ENCODE measurements around the gene ZFYVE28. TPM values are rescaled to one million over a fixed set of nuclear protein-coding genes. Genes with fewer than 3 reads are reported as not detected.
"Not testable (repeated sequence)": the region's sequence is repeated elsewhere in the genome, so short reads cannot be mapped to it uniquely, and the experiment has no call there.

Gene ZFYVE28
- total RNA-seq, 1 donor from 2014 or later = 0.44 TPM

GRCh38 chr4:2384245-2384644, 34.2 kb downstream of the ZFYVE28 start:
- no peak for TF ChIP-seq CTCF (IDR thresholded peaks at IDR 0.05; ENCODE audit: unreplicated experiment)
- DNase-seq (ENCODE audit: low spot score) = no peak

GRCh38 chr4:2383760-2384159, 34.7 kb downstream of the ZFYVE28 start:
- peaks cover 6% of the 10 kb centered on the region for H3K4me1 Mint-ChIP-seq (ENCODE audit: unreplicated experiment)
- no peak for TF ChIP-seq CTCF (IDR thresholded peaks at IDR 0.05; ENCODE audit: unreplicated experiment)
- no peaks in the 10 kb centered on the region for H3K9me3 Mint-ChIP-seq (ENCODE audit: unreplicated experiment)
- H3K4me3 Mint-ChIP-seq (ENCODE audit: unreplicated experiment) = no peak overlapping the region
- H3K27ac Mint-ChIP-seq (ENCODE audit: unreplicated experiment) = no peak overlapping the region
- DNase-seq (ENCODE audit: low spot score) = no peak
- H3K27me3 Mint-ChIP-seq (ENCODE audit: unreplicated experiment) = peaks cover 5% of the 10 kb centered on the region
- H3K36me3 Mint-ChIP-seq (ENCODE audit: low read depth, unreplicated experiment) = no peaks in the 10 kb centered on the region

More at GRCh38 chr4:2384245-2384644, 34.2 kb downstream of the ZFYVE28 start:
- Mint-ChIP-seq H3K36me3 (ENCODE audit: low read depth, unreplicated experiment) (no peaks in the 10 kb centered on the region), H3K4me3 (ENCODE audit: unreplicated experiment) (no peak overlapping the region), H3K4me1 (ENCODE audit: unreplicated experiment) (peaks cover 6% of the 10 kb centered on the region), H3K9me3 (ENCODE audit: unreplicated experiment) (no peaks in the 10 kb centered on the region), H3K27me3 (ENCODE audit: unreplicated experiment) (peaks cover 5% of the 10 kb centered on the region), H3K27ac (ENCODE audit: unreplicated experiment) (no peak overlapping the region)

- H3K27me3 Mint-ChIP-seq (ENCODE audit: unreplicated experiment); H3K4me1 Mint-ChIP-seq (ENCODE audit: unreplicated experiment); DNase-seq (ENCODE audit: low spot score); H3K27ac Mint-ChIP-seq (ENCODE audit: unreplicated experiment); H3K36me3 Mint-ChIP-seq (ENCODE audit: low read depth, unreplicated experiment); H3K4me3 Mint-ChIP-seq (ENCODE audit: unreplicated experiment); H3K9me3 Mint-ChIP-seq (ENCODE audit: unreplicated experiment): not testable (repeated sequence)
These were observed 35.2 kb downstream of the ZFYVE28 start for GRCh38 chr4:2383220-2383631.

GRCh38 chr4:2382769-2383202, 35.7 kb downstream of the ZFYVE28 start:
- not testable (repeated sequence) for H3K27ac Mint-ChIP-seq (ENCODE audit: unreplicated experiment); H3K4me1 Mint-ChIP-seq (ENCODE audit: unreplicated experiment); H3K9me3 Mint-ChIP-seq (ENCODE audit: unreplicated experiment); H3K4me3 Mint-ChIP-seq (ENCODE audit: unreplicated experiment); H3K36me3 Mint-ChIP-seq (ENCODE audit: low read depth, unreplicated experiment); H3K27me3 Mint-ChIP-seq (ENCODE audit: unreplicated experiment); DNase-seq (ENCODE audit: low spot score)

- H3K36me3 Mint-ChIP-seq (ENCODE audit: low read depth, unreplicated experiment); DNase-seq (ENCODE audit: low spot score); H3K27ac Mint-ChIP-seq (ENCODE audit: unreplicated experiment); H3K4me3 Mint-ChIP-seq (ENCODE audit: unreplicated experiment); H3K4me1 Mint-ChIP-seq (ENCODE audit: unreplicated experiment); H3K9me3 Mint-ChIP-seq (ENCODE audit: unreplicated experiment); H3K27me3 Mint-ChIP-seq (ENCODE audit: unreplicated experiment): not testable (repeated sequence)
These were observed 37.9 kb downstream of the ZFYVE28 start for GRCh38 chr4:2380589-2380988.

GRCh38 chr4:2378898-2379297, 39.5 kb downstream of the ZFYVE28 start:
- H3K9me3 Mint-ChIP-seq (ENCODE audit: unreplicated experiment) = no peaks in the 10 kb centered on the region
- TF ChIP-seq CTCF (IDR thresholded peaks at IDR 0.05; ENCODE audit: unreplicated experiment) = no peak
- H3K27me3 Mint-ChIP-seq (ENCODE audit: unreplicated experiment) = peaks cover 4% of the 10 kb centered on the region
- no peak overlapping the region for H3K27ac Mint-ChIP-seq (ENCODE audit: unreplicated experiment)
- no peaks in the 10 kb centered on the region for H3K4me1 Mint-ChIP-seq (ENCODE audit: unreplicated experiment)
- DNase-seq (ENCODE audit: low spot score) = no peak
- H3K4me3 Mint-ChIP-seq (ENCODE audit: unreplicated experiment) = no peak overlapping the region
- peaks cover 2% of the 10 kb centered on the region for H3K36me3 Mint-ChIP-seq (ENCODE audit: low read depth, unreplicated experiment)

Data from endothelial cell (in vitro differentiated cells).